HEK293 (cell line): ENCODE results near the gene LFNG.

Experiments
- CTCF ChIA-PET: fragments of 350-600 bp; formaldehyde crosslinking; extraction: SDS; loops from one replicate; lab custom pipeline; 2021; ENCODE audit warnings: antibody characterized with exemption; lab: Yijun Ruan, JAX
- POLR2A ChIA-PET: fragments of 300-600 bp; formaldehyde crosslinking; extraction: SDS; loops from one replicate; lab custom pipeline; 2020; ENCODE audit warnings: antibody characterized with exemption, inconsistent platforms; lab: Yijun Ruan, JAX
- H3K27ac ChIP-seq: fragments of 200-500 bp; sonication (Bioruptor generic); 2 replicates; pipeline ENCODE4 v1.5.1; 2014; ENCODE audit warnings: low read depth, low read length, control low read depth, inconsistent platforms; ENCODE audit errors: extremely low read depth
- H3K36me3 ChIP-seq, 2 experiments: fragments of 200-500 bp in 1 of 2; sonication (Bioruptor generic) in 1 of 2; 1 replicate in 1 of 2; 2 replicates in 1 of 2; pipeline ENCODE4 v1.5.1; 2014 to 2017; ENCODE audit warnings: inconsistent platforms in 2 of 2, low read length in 2 of 2; ENCODE audit not compliant: control insufficient read depth in 2 of 2, insufficient read depth in 1 of 2
- H3K4me1 ChIP-seq: fragments of 200-500 bp; sonication (Bioruptor generic); 2 replicates; pipeline ENCODE4 v1.5.1; 2014; ENCODE audit warnings: mild to moderate bottlenecking, low read length, inconsistent platforms; ENCODE audit not compliant: control insufficient read depth, insufficient read depth
- H3K4me3 ChIP-seq: 2 replicates; pipeline ENCODE4 v1.5.1; 2011; ENCODE audit warnings: low read depth, mild to moderate bottlenecking, control low read depth, low read length, moderate library complexity
- H3K9me3 ChIP-seq: fragments of 200-500 bp; sonication (Bioruptor generic); 2 replicates; pipeline ENCODE4 v1.5.1; 2014; ENCODE audit warnings: low read depth, low read length, inconsistent platforms; ENCODE audit not compliant: control insufficient read depth, insufficient read depth
- GLIS2 ChIP-seq: fragments of 450-650 bp; formaldehyde crosslinking; IDR thresholded peaks from 2 replicates; pipeline ENCODE4 v1.5.1; 2016; ENCODE audit warnings: missing biosample characterization, missing genetic modification characterization
- HOXC10 ChIP-seq: sonication (generic); formaldehyde crosslinking; IDR thresholded peaks from 2 replicates; pipeline ENCODE4 v1.8.1; 2023; ENCODE audit warnings: mild to moderate bottlenecking, missing genetic modification reagents
- INSM2 ChIP-seq: fragments of 450-650 bp; formaldehyde crosslinking; IDR thresholded peaks from 2 replicates; pipeline ENCODE4 v1.5.1; 2016; ENCODE audit warnings: missing biosample characterization, missing genetic modification characterization
- REPIN1 ChIP-seq: fragments of 450-650 bp; formaldehyde crosslinking; IDR thresholded peaks from 2 replicates; pipeline ENCODE4 v1.5.1; 2017; ENCODE audit warnings: missing biosample characterization, missing genetic modification characterization, low read depth
- SP3 ChIP-seq: fragments of 450-650 bp; formaldehyde crosslinking; IDR thresholded peaks from 2 replicates; pipeline ENCODE4 v1.5.1; 2016; ENCODE audit warnings: missing biosample characterization, missing genetic modification characterization
- ZBTB7A ChIP-seq: fragments of 450-650 bp; formaldehyde crosslinking; IDR thresholded peaks from 2 replicates; pipeline ENCODE4 v1.5.1; 2016; ENCODE audit warnings: low read depth, missing biosample characterization, missing genetic modification characterization
- ZFP3 ChIP-seq: fragments of 450-650 bp; formaldehyde crosslinking; IDR thresholded peaks from 2 replicates; pipeline ENCODE4 v1.5.1; 2016; ENCODE audit warnings: low read depth, missing biosample characterization, missing genetic modification characterization
- ZNF146 ChIP-seq: fragments of 450-650 bp; formaldehyde crosslinking; IDR thresholded peaks from 2 replicates; pipeline ENCODE4 v1.5.1; 2016; ENCODE audit warnings: missing biosample characterization, missing genetic modification characterization
- ZNF2 ChIP-seq: fragments of 450-650 bp; formaldehyde crosslinking; IDR thresholded peaks from 2 replicates; pipeline ENCODE4 v1.5.1; 2016; ENCODE audit warnings: missing biosample characterization, missing genetic modification characterization
- ZNF239 ChIP-seq: fragments of 450-650 bp; formaldehyde crosslinking; IDR thresholded peaks from 2 replicates; pipeline ENCODE4 v1.5.1; 2016; ENCODE audit warnings: missing biosample characterization, missing genetic modification characterization
- ZNF341 ChIP-seq: fragments of 450-650 bp; formaldehyde crosslinking; IDR thresholded peaks from 2 replicates; pipeline ENCODE4; 2016; ENCODE audit warnings: low read depth, missing biosample characterization, missing genetic modification characterization
- ZNF350 ChIP-seq: fragments of 450-650 bp; formaldehyde crosslinking; IDR thresholded peaks from 2 replicates; pipeline ENCODE4 v1.5.0; 2017; ENCODE audit warnings: missing biosample characterization, mild to moderate bottlenecking, missing genetic modification characterization
- ZNF423 ChIP-seq: fragments of 450-650 bp; formaldehyde crosslinking; IDR thresholded peaks from 2 replicates; pipeline ENCODE4 v1.5.1; 2016; ENCODE audit warnings: missing biosample characterization, missing genetic modification characterization
- ZNF549 ChIP-seq: fragments of 450-650 bp; IDR thresholded peaks from 2 replicates; pipeline ENCODE4 v1.5.1; 2018; ENCODE audit warnings: missing biosample characterization, missing genetic modification characterization, mild to moderate bottlenecking, inconsistent platforms, moderate library complexity
- ZNF610 ChIP-seq: fragments of 450-650 bp; formaldehyde crosslinking; IDR thresholded peaks from 2 replicates; pipeline ENCODE4 v1.5.1; 2016; ENCODE audit warnings: missing biosample characterization, missing genetic modification characterization, borderline replicate concordance
- ZNF629 ChIP-seq: fragments of 450-650 bp; formaldehyde crosslinking; IDR thresholded peaks from 2 replicates; pipeline ENCODE4 v1.5.1; 2017; ENCODE audit warnings: missing biosample characterization, missing genetic modification characterization
- ZNF677 ChIP-seq: fragments of 450-650 bp; IDR thresholded peaks from 2 replicates; pipeline ENCODE4 v1.5.0; 2018; ENCODE audit warnings: missing biosample characterization, mild to moderate bottlenecking, missing genetic modification characterization, moderate library complexity
- ZNF792 ChIP-seq: fragments of 450-650 bp; formaldehyde crosslinking; IDR thresholded peaks from 2 replicates; pipeline ENCODE4 v1.5.1; 2016; ENCODE audit warnings: missing biosample characterization, missing genetic modification characterization
- TF ChIP-seq, protein P1 (sequence below): fragments of 450-650 bp; formaldehyde crosslinking; IDR thresholded peaks from 2 replicates; pipeline ENCODE4 v1.5.1; 2016; ENCODE audit warnings: missing biosample characterization, missing genetic modification characterization

Gene LFNG

GRCh38 chr7:2508327-2509215 is 11.0 kb upstream of the LFNG start (continued):
- TF ChIP-seq ZBTB7A (tag by site-specific recombination) (no peak), ZNF350 (tag by site-specific recombination) (no peak), ZNF423 (tag by site-specific recombination) (no peak), ZNF677 (tag by site-specific recombination) (no peak), ZNF629 (no peak)
- TF ChIP-seq, all 188 proteins: peak for 12

DNA sequence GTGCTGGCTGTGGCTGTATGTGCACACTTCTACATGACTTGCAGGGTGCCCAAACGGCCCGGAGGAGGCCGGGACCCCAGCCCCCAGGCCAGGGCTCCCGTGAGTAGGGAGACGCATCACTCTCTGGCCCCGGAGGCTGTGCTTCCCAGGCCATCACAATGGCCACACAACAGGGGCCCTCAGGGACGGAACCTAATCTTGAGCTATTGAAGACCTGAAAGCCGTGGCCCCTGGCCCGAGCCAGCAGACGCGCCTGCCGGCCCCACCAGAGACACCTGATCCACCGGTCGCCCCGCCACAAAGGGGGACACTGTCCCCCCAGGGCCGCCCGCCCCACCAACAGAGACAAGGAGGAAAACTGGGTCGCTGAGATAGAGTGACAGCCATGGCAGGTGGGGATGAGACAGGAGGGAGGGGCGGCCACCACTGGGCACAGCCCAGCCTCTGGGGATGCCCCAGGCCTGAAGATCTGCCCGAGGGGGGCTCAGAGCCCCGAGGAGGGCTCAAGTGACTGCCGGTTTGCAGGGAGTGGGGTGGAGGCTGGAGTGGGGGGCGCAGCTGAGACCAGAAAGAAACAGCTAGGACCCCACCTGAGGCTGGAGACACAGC is 10.2 kb upstream of the LFNG start:
- no peaks in the 10 kb centered on the region for H3K36me3 ChIP-seq
- H3K4me1 ChIP-seq = no peaks in the 10 kb centered on the region; the same call in 1 of the 2 replicates
- H3K4me3 ChIP-seq = no peak overlapping the region
- CTCF ChIA-PET = interaction anchor here (1.1 kb wide), 1 partner anchor 41 kb away, joined by 3 read pairs; no protein-coding TSS in a partner anchor
- POLR2A ChIA-PET = interaction anchor here (0.9 to 1.3 kb wide), 3 partner anchors 11 to 46 kb away, joined by 3 read pairs; partner anchors contain the start of genes BRAT1 and LFNG
- no peak for TF ChIP-seq ZNF549 (tag by site-specific recombination)
- 0 out of 2 replicates have a peak, but pooled peaks have one; percentile 20 for TF ChIP-seq GLIS2 (tag by site-specific recombination)
- TF ChIP-seq ZNF341 (tag by site-specific recombination) = peak; percentile 85
- H3K27ac ChIP-seq = no peak overlapping the region
- no peaks in the 10 kb centered on the region for H3K9me3 ChIP-seq

DNA sequence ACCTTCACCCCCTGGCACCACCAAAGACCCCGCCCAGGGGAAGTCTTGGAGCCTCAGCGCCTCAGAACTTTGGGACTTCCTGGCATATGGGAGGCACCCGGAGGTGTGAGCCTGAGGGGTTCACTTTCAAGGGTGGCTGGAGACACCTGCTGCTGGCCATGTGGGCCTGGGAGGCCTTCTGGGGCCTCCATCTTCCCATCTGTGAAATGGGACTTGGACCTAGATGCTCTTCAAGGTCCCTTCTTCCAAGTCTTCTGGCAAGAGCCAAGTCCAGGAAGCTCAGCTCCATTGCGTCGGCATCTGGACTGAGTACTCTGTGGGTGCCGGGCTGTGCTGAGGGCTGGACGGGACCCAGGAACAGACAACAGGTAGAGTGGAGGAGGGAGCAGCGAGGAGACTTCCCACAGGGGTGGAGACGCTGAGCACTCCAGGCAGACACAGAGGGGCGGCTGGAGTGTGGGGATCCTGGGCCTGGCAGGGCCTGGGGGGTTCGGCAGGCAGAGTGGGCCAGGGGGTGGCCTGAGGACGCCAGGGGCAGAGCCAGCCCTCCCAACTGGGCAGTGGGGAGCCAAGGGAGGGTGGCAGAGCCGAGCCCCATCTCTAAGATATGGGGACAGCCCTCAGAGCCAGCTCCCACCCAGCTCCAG is 9.3 kb upstream of the LFNG start:
- H3K27ac ChIP-seq = no peak overlapping the region
- no peaks in the 10 kb centered on the region for H3K36me3 ChIP-seq
- no peak overlapping the region for H3K4me3 ChIP-seq
- no peaks in the 10 kb centered on the region; the same call in 1 of the 2 replicates for H3K4me1 ChIP-seq
- POLR2A ChIA-PET = no interaction called here
- CTCF ChIA-PET = interaction anchor here (1.1 kb wide), 1 partner anchor 42 kb away, joined by 3 read pairs; no protein-coding TSS in a partner anchor
- H3K9me3 ChIP-seq = no peaks in the 10 kb centered on the region
- TF ChIP-seq ZNF792 (tag by site-specific recombination) (no peak), HOXC10 (no peak), ZNF146 (tag by site-specific recombination) (no peak), ZNF610 (tag by site-specific recombination) (no peak), REPIN1 (tag by site-specific recombination) (no peak), ZNF239 (tag by site-specific recombination) (no peak), ZFP3 (tag by site-specific recombination) (no peak), SP3 (tag by site-specific recombination) (no peak), INSM2 (tag by site-specific recombination) (no peak), ZNF2 (no peak), GLIS2 (tag by site-specific recombination) (no peak)
- TF ChIP-seq, protein P1, sequence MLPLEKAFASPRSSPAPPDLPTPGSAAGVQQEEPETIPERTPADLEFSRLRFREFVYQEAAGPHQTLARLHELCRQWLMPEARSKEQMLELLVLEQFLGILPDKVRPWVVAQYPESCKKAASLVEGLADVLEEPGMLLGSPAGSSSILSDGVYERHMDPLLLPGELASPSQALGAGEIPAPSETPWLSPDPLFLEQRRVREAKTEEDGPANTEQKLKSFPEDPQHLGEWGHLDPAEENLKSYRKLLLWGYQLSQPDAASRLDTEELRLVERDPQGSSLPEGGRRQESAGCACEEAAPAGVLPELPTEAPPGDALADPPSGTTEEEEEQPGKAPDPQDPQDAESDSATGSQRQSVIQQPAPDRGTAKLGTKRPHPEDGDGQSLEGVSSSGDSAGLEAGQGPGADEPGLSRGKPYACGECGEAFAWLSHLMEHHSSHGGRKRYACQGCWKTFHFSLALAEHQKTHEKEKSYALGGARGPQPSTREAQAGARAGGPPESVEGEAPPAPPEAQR (tag by site-specific recombination) = no peak
